ENCODE results near the gene SEPHS2.
A peak's percentile ranks its signal among the peaks of the same experiment; 100 is the strongest.
"Not testable (repeated sequence)": the region's sequence is repeated elsewhere in the genome, so short reads cannot be mapped to it uniquely, and the experiment has no call there.

The SEPHS2 gene

DNA sequence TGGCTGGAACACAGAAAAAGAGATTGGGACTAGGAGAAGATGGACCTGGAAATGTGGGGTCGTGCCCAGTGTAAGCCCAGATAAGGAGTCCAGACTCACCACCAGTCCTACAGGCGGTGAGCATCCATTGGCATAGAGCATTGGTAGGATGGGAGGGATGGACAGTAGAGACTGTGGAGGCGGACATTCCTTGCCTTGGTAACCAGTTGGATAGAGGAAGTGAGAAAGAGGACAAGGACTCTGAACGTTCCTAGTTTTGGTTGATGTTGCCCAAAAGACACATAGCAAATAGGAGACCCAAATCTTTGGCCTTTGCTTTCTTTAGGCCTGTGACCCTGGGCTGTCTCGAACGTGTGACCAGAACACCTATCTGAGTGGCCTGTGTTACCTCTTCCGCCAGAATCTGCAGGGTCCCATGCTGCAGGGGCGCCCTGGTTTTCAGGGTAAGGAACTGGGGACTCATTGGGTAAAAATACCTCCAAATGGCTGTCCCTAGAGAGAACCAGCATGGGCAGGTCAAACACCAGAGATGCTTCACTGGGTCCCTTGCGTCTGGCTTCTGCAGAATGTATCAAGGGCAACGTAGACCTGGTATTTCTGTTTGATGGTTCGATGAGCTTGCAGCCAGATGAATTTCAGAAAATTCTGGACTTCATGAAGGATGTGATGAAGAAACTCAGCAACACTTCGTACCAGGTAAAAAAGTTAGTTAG is 33.2 kb upstream of the SEPHS2 start:
- Histone ChIP-seq H3K36me3 (ENCODE audit: control insufficient read depth in 2 of 2, insufficient read depth in 1 of 2, low read length in 2 of 2) (no peaks in the 10 kb centered on the region), H3K9me3 (ENCODE audit: control insufficient read depth, insufficient read depth, low read depth, low read length) (no peaks in the 10 kb centered on the region), H3K27ac (ENCODE audit: extremely low read depth, low read depth, low read length) (no peak overlapping the region), H3K4me3 (ENCODE audit: low read depth, low read length) (no peak overlapping the region), H3K4me1 (ENCODE audit: control insufficient read depth, insufficient read depth, low read length) (no peaks in the 10 kb centered on the region)
- TF ChIP-seq, protein P1, sequence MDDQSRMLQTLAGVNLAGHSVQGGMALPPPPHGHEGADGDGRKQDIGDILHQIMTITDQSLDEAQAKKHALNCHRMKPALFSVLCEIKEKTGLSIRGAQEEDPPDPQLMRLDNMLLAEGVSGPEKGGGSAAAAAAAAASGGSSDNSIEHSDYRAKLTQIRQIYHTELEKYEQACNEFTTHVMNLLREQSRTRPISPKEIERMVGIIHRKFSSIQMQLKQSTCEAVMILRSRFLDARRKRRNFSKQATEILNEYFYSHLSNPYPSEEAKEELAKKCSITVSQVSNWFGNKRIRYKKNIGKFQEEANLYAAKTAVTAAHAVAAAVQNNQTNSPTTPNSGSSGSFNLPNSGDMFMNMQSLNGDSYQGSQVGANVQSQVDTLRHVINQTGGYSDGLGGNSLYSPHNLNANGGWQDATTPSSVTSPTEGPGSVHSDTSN (CRISPR knock-in tag; IDR thresholded peaks at IDR 0.05) = no peak
- TF ChIP-seq ZNF548 (tag by site-specific recombination; IDR thresholded peaks at IDR 0.05) = no peak
- no peak for TF ChIP-seq MYNN (tag by site-specific recombination; IDR thresholded peaks at IDR 0.05; ENCODE audit: borderline replicate concordance)
- TF ChIP-seq ZNF747 (tag by site-specific recombination; IDR thresholded peaks at IDR 0.05) = no peak
- TF ChIP-seq, protein P2, sequence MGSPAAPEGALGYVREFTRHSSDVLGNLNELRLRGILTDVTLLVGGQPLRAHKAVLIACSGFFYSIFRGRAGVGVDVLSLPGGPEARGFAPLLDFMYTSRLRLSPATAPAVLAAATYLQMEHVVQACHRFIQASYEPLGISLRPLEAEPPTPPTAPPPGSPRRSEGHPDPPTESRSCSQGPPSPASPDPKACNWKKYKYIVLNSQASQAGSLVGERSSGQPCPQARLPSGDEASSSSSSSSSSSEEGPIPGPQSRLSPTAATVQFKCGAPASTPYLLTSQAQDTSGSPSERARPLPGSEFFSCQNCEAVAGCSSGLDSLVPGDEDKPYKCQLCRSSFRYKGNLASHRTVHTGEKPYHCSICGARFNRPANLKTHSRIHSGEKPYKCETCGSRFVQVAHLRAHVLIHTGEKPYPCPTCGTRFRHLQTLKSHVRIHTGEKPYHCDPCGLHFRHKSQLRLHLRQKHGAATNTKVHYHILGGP (tag by site-specific recombination; IDR thresholded peaks at IDR 0.05) = no peak
- no peak for TF ChIP-seq ZFP3 (tag by site-specific recombination; IDR thresholded peaks at IDR 0.05; ENCODE audit: low read depth)
- no peak for TF ChIP-seq SALL2 (tag by site-specific recombination; IDR thresholded peaks at IDR 0.05; ENCODE audit: borderline replicate concordance)
- TF ChIP-seq ZNF19 (tag by site-specific recombination; IDR thresholded peaks at IDR 0.05; ENCODE audit: low read depth) = no peak
- no peak for TF ChIP-seq ZNF248 (tag by site-specific recombination; IDR thresholded peaks at IDR 0.05)
- no peak for TF ChIP-seq ZNF155 (tag by site-specific recombination; IDR thresholded peaks at IDR 0.05)
- TF ChIP-seq SCRT1 (tag by site-specific recombination; IDR thresholded peaks at IDR 0.05; ENCODE audit: borderline replicate concordance) = no peak
- no peak for TF ChIP-seq ZNF239 (tag by site-specific recombination; IDR thresholded peaks at IDR 0.05)
- TF ChIP-seq ZNF660 (tag by site-specific recombination; IDR thresholded peaks at IDR 0.05) = no peak
- TF ChIP-seq ZNF561 (tag by site-specific recombination; IDR thresholded peaks at IDR 0.05; ENCODE audit: borderline replicate concordance) = no peak
- ChIA-PET CTCF (interaction anchor here (1.1 to 1.4 kb wide), 2 partner anchors 22 to 29 kb away, joined by 3 to 4 read pairs; no protein-coding TSS in a partner anchor), POLR2A (interaction anchor here (0.6 kb wide), 1 partner anchor 155 kb away, joined by 4 read pairs; no protein-coding TSS in a partner anchor)

GRCh38 chr16:30477773-30478172 is 32.1 kb upstream of the SEPHS2 start:
- TF ChIP-seq ZNF621 (tag by site-specific recombination; IDR thresholded peaks at IDR 0.05) (0 out of 2 replicates have a peak, but pooled peaks have one; percentile 25), PRDM1 (tag by site-specific recombination; IDR thresholded peaks at IDR 0.05) (peak; percentile 73; the same call in 1 of the 2 replicates), ZNF366 (tag by site-specific recombination; conservative IDR thresholded peaks at IDR 0.05) (peak; percentile 89), ZNF658 (tag by site-specific recombination; IDR thresholded peaks at IDR 0.05) (0 out of 2 replicates have a peak, but pooled peaks have one; percentile 20)
- TF ChIP-seq, protein P3, sequence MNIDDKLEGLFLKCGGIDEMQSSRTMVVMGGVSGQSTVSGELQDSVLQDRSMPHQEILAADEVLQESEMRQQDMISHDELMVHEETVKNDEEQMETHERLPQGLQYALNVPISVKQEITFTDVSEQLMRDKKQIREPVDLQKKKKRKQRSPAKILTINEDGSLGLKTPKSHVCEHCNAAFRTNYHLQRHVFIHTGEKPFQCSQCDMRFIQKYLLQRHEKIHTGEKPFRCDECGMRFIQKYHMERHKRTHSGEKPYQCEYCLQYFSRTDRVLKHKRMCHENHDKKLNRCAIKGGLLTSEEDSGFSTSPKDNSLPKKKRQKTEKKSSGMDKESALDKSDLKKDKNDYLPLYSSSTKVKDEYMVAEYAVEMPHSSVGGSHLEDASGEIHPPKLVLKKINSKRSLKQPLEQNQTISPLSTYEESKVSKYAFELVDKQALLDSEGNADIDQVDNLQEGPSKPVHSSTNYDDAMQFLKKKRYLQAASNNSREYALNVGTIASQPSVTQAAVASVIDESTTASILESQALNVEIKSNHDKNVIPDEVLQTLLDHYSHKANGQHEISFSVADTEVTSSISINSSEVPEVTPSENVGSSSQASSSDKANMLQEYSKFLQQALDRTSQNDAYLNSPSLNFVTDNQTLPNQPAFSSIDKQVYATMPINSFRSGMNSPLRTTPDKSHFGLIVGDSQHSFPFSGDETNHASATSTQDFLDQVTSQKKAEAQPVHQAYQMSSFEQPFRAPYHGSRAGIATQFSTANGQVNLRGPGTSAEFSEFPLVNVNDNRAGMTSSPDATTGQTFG (tag by site-specific recombination; IDR thresholded peaks at IDR 0.05; ENCODE audit: borderline replicate concordance) = peak; percentile 50; the same call in 1 of the 2 replicates
- POLR2A ChIA-PET; H3K36me3 ChIP-seq (ENCODE audit: control insufficient read depth in 2 of 2, insufficient read depth in 1 of 2, low read length in 2 of 2); H3K27ac ChIP-seq (ENCODE audit: extremely low read depth, low read depth, low read length); H3K4me3 ChIP-seq (ENCODE audit: low read depth, low read length); H3K4me1 ChIP-seq (ENCODE audit: control insufficient read depth, insufficient read depth, low read length); H3K9me3 ChIP-seq (ENCODE audit: control insufficient read depth, insufficient read depth, low read depth, low read length): not testable (repeated sequence)
- CTCF ChIA-PET = interaction anchor here (0.7 to 1.0 kb wide), 2 partner anchors 58 to 510 kb away, joined by 3 to 4 read pairs; no protein-coding TSS in a partner anchor

Data from HEK293 (cell line).